ENCODE measurements around the gene TULP1.

The TULP1 gene

DNA sequence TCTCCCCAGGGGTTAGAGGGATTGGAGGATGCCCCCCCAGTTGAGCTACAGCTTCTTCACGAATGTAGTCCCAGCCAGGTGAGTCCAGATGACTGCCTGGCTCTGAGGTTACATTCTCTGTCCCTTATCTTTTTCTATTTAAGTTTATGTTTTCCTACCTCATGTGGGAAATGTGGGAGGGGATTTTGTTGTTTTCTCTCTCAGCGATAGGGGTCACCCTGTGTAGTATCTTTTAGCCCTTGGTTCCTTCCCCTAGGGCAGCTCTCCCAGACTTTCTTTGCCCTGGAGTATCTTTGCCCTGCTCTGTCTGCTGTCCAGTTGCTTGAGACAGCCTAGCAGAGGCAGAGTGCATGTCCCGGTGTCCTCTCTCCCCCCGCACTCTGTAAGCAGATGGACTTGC is 54.8 kb downstream of the TULP1 start:
- no peak overlapping the region for H3K27ac Mint-ChIP-seq
- H3K36me3 Mint-ChIP-seq (ENCODE audit: low read depth) = peaks cover 88% of the 10 kb centered on the region
- DNase-seq = no peak
- H3K27me3 Mint-ChIP-seq = no peaks in the 10 kb centered on the region
- H3K9me3 Mint-ChIP-seq = no peaks in the 10 kb centered on the region
- peaks cover 25% of the 10 kb centered on the region for H3K4me1 Mint-ChIP-seq (ENCODE audit: low read depth)
- no peak overlapping the region for H3K4me3 Mint-ChIP-seq

DNA sequence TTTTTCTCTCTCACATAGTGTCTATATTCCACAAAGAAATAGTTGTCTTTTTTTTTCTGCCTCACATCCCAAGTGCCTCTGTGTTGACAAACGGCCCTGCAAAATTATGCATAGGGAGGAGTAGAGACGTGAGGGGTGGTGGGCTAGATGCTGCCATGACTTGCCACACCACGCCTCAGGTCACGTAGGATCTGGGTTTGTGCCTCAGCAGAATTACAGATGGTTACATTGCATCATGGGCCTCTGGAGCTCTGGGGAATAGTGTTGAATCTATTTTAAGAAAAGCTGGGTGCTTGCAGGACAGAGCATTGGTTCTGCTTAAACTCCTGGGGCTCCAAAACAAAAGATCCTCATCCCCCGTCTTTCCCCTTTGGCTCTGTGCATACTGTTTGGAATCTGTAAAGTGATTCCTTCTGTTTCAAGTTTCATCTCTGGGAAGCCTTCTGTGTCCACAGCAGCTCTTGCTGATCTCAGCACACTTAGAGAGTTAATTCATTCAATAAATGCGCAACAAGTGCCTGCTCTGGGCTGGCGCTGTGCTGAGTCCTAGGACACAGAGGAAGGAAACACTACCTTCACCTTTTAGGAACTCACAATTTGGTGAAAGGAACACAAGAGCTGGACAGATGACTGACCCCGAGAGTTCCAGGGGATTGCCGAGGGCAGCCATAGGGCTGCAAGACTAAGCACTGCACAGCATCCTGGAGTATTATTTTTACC is 58.1 kb downstream of the TULP1 start:
- Mint-ChIP-seq H3K36me3 (ENCODE audit: low read depth) (peaks cover 63% of the 10 kb centered on the region), H3K4me3 (peak overlapping the region; percentile 84), H3K27ac (no peak overlapping the region), H3K9me3 (no peaks in the 10 kb centered on the region), H3K4me1 (ENCODE audit: low read depth) (peaks cover 38% of the 10 kb centered on the region), H3K27me3 (no peaks in the 10 kb centered on the region)
- DNase-seq = no peak

DNA sequence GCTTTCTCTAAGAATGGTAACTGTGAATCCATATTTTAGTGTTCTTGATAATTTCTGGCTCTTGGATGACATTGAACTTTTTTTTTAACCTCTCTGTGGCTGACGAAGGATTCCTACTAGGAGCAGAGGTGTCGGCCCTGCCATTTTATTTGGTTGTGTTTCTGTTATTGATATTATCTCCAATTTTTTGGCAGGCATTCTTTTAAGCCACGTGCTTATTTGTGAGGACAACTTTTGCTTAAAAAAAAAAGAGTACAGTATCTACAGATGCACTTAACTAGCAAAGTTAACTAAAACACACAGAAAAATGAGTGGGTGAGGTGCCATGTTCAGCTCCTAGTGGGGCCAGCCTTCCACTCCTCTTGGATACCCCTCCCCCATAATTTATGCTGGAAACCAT is 59.5 kb downstream of the TULP1 start:
- Mint-ChIP-seq H3K9me3 (no peaks in the 10 kb centered on the region), H3K36me3 (ENCODE audit: low read depth) (peaks cover 53% of the 10 kb centered on the region), H3K4me3 (peak overlapping the region; percentile 84), H3K4me1 (ENCODE audit: low read depth) (peaks cover 42% of the 10 kb centered on the region), H3K27ac (peak overlapping the region; percentile 39), H3K27me3 (no peaks in the 10 kb centered on the region)
- DNase-seq = no peak

DNA sequence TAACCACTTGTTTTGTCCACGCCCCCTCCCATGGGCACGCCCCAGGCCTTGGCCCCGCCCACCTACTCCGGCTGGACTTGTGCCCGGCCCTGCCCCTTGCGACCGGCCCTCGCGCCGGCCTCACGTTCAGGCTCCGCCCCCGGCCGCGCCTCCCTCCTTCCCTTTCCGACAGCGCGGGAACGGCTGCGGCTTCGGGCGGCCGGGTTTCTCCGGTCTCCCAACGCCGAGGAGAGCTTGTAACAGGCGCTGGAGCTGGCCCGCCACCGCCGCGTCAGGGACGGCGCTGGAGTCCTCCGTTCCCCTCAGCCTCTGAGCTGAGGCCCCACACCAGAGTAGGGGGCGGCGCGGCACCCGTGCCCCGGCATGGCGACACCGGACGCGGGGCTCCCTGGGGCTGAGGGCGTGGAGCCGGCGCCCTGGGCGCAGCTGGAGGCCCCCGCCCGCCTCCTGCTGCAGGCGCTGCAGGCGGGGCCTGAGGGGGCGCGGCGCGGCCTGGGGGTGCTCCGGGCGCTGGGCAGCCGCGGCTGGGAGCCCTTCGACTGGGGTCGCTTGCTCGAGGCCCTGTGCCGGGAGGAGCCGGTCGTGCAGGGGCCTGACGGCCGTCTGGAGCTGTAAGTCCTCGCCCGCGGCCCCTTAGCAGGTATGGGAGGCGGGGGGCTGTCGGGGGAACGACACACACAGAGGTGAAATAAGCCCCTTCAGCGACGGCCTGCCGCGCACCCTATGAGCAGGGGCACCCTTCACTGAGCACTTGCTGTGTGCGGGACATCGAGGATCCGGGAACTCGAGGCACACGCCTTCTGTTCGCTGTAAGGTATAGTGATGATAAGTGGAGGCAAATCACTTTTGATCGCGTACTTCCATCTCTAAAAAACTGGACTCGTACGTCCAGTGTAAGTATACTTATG is 60.3 kb downstream of the TULP1 start, which contains the start of gene FANCE:
Gene FANCE (plus strand): TSS at position 156 of the 908 bp plus-strand sequence. CDS start 208 bp downstream, at position 364.
- no peaks in the 10 kb centered on the region for H3K27me3 Mint-ChIP-seq
- peaks cover 43% of the 10 kb centered on the region for H3K4me1 Mint-ChIP-seq (ENCODE audit: low read depth)
- H3K27ac Mint-ChIP-seq = peak within 1 kb of the TSS; percentile 84
- peaks cover 45% of the 10 kb centered on the region for H3K36me3 Mint-ChIP-seq (ENCODE audit: low read depth)
- peak; percentile 98 for DNase-seq
- H3K4me3 Mint-ChIP-seq = peak within 1 kb of the TSS; percentile 84
- H3K9me3 Mint-ChIP-seq = no peaks in the 10 kb centered on the region

DNA sequence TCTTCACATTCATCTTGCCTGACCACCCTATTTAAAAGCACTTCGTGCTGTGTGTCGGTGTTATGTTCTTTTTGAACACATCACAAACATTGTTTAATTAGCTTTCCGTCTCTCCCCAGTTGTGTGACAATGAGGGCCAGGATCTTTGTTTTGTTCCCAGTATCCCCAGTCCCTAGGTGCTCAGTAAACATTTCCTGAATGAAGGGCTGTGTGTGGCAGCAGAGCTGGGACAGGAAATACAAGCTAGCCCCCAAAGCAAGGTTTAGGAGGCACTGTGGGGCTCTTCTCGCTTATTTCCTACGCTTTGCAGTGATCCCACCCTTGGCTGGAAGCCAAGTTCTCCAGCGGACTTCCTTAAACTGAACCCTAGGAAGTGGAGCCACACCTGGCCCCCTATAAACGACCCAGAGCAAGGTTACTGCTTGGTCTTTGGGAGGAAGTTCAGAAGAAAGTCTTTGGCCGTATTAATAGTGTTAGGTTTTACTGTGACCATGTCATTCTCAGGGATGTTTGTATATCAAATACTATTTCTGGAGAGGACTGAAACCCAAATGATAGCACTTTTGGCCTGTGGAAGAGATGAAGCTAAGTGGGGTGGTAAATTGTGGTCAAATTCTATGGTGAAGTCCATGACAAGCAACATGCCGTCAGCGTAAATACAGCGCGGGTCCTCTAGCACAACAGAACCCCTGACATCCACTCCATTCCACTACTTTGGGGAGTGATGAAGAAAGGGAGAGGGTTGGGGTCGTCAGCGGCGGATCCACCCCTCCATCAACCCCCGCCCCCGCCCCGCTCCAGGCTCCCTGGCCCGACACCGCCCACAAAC is 61.1 kb downstream of the TULP1 start:
- H3K4me3 Mint-ChIP-seq = peak overlapping the region; percentile 83
- H3K27ac Mint-ChIP-seq = peak overlapping the region; percentile 73
- H3K36me3 Mint-ChIP-seq (ENCODE audit: low read depth) = peaks cover 36% of the 10 kb centered on the region
- peaks cover 43% of the 10 kb centered on the region for H3K4me1 Mint-ChIP-seq (ENCODE audit: low read depth)
- DNase-seq = no peak
- H3K27me3 Mint-ChIP-seq = no peaks in the 10 kb centered on the region
- no peaks in the 10 kb centered on the region for H3K9me3 Mint-ChIP-seq

DNA sequence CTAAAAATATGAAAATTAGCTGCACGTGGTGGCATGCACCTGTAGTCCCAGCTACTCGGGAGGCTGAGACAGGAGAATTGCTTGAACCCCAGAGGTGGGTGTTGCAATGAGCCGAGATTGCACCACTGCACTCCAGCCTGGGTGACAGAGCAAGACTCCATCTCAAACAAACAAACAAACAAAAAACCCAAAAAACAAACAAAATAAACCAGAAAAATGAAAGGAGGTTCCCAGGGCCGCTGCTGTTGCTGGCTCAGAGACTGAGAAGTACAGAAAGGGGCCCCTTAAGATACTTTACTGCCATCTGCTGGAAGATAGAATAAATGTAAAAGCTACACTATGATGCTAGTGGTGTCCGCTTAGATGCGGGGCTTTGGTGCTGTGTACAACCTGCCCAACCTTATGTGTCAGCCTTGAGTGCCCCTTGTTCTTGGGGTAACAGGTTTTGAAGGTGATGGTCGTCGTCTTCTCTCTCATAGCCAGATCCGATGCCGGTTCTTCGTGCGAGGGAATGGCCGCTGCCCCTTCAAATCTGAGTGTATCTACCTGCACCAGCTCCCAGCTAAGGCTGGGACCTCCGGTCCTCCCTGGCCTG is 63.3 kb downstream of the TULP1 start:
- Mint-ChIP-seq H3K9me3 (no peaks in the 10 kb centered on the region), H3K36me3 (ENCODE audit: low read depth) (peaks cover 14% of the 10 kb centered on the region), H3K27ac (no peak overlapping the region), H3K4me3 (no peak overlapping the region), H3K27me3 (no peaks in the 10 kb centered on the region), H3K4me1 (ENCODE audit: low read depth) (peaks cover 34% of the 10 kb centered on the region)
- DNase-seq = peak; percentile 55

DNA sequence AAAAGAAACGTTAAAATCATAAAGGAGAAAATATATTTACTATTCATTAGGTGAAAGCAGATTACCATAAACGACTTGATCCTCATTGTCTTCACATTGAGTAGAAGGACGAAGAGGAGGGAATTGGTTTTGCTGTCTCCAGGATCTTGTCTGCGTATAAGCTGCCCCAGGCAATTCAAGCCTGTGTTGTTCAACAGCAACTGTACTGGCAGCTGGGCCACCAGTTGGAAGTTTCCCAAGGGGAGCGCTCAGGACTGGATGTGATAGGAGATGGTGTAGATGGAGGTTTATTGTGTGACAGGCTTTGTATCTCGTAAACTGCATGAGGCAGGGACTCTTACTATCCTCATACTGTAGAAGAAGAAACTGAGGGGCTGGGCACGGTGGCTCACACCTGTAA is 64.5 kb downstream of the TULP1 start:
- no peaks in the 10 kb centered on the region for H3K9me3 Mint-ChIP-seq
- no peak overlapping the region for H3K27ac Mint-ChIP-seq

More for the DNA sequence above, 64.5 kb downstream of the TULP1 start:
- Mint-ChIP-seq H3K4me1 (ENCODE audit: low read depth) (peaks cover 23% of the 10 kb centered on the region), H3K27me3 (no peaks in the 10 kb centered on the region), H3K36me3 (ENCODE audit: low read depth) (peaks cover 5% of the 10 kb centered on the region), H3K4me3 (no peak overlapping the region)
- no peak for DNase-seq
